NCI-H146 treated with DMSO at 0.1 percent for 48 hours (cell line): ENCODE results near the gene XPO1.
A peak's percentile ranks its signal among the peaks of the same experiment; 100 is the strongest.
"Not testable (repeated sequence)": the region's sequence is repeated elsewhere in the genome, so short reads cannot be mapped to it uniquely, and the experiment has no call there.

Source experiments
- DNase-seq: peaks from one replicate; lab custom pipeline; 2025; ENCODE audit not compliant: unreplicated experiment; lab: John Stamatoyannopoulos, UW

XPO1 gene

GRCh38 chr2:61538200-61538919, at the start of gene XPO1:
Gene XPO1 (minus strand): TSS chr2:61538356. CDS start chr2:61533897, 4,459 bp downstream.
- peak; percentile 99 for DNase-seq

- DNase-seq: not testable (repeated sequence)
Measured at GRCh38 chr2:61586928-61587327, 48.8 kb upstream of the XPO1 start.

- DNase-seq: peak; percentile 8
Measured at GRCh38 chr2:61585383-61585782, 47.2 kb upstream of the XPO1 start.

- not testable (repeated sequence) for DNase-seq
Measured at GRCh38 chr2:61584368-61584767, 46.2 kb upstream of the XPO1 start.

GRCh38 chr2:61582165-61582564, 44.0 kb upstream of the XPO1 start:
- no peak for DNase-seq

- DNase-seq: no peak
Measured at GRCh38 chr2:61581716-61582115, 43.6 kb upstream of the XPO1 start.

GRCh38 chr2:61575447-61575859, 37.3 kb upstream of the XPO1 start:
- no peak for DNase-seq

- DNase-seq: no peak
Measured at GRCh38 chr2:61566566-61566965, 28.4 kb upstream of the XPO1 start.

GRCh38 chr2:61562615-61563014, 24.5 kb upstream of the XPO1 start:
- no peak for DNase-seq

GRCh38 chr2:61558160-61558559, 20.0 kb upstream of the XPO1 start:
- no peak for DNase-seq

- DNase-seq: no peak
Measured at GRCh38 chr2:61557381-61557780, 19.2 kb upstream of the XPO1 start.

GRCh38 chr2:61554604-61555003, 16.4 kb upstream of the XPO1 start:
- DNase-seq: no peak

GRCh38 chr2:61550375-61551209, 12.4 kb upstream of the XPO1 start:
- DNase-seq: no peak

GRCh38 chr2:61549546-61549945, 11.4 kb upstream of the XPO1 start:
- no peak for DNase-seq

GRCh38 chr2:61543062-61543461, 4.9 kb upstream of the XPO1 start:
- no peak for DNase-seq

- not testable (repeated sequence) for DNase-seq
Measured at GRCh38 chr2:61540167-61540566, 2.0 kb upstream of the XPO1 start.

- DNase-seq: peak; percentile 43
Measured at GRCh38 chr2:61538920-61539520, 864 bp upstream of the XPO1 start.

- DNase-seq: no peak
Measured at GRCh38 chr2:61537950-61538199, 281 bp downstream of the XPO1 start.

GRCh38 chr2:61537277-61537949, 743 bp downstream of the XPO1 start:
- no peak for DNase-seq

- peak; percentile 85 for DNase-seq
Measured at GRCh38 chr2:61536572-61537276, 1.4 kb downstream of the XPO1 start.

GRCh38 chr2:61536180-61536571, 2.0 kb downstream of the XPO1 start:
- no peak for DNase-seq
